Measurements from ENCODE around the gene PLEKHF1. TPM values are rescaled to one million over a fixed set of nuclear protein-coding genes. Genes with fewer than 3 reads are reported as not detected.

The PLEKHF1 gene
- total RNA-seq, 4 donors from 2014 or later: 7.4 to 35.9 (median 19.7) TPM

DNA sequence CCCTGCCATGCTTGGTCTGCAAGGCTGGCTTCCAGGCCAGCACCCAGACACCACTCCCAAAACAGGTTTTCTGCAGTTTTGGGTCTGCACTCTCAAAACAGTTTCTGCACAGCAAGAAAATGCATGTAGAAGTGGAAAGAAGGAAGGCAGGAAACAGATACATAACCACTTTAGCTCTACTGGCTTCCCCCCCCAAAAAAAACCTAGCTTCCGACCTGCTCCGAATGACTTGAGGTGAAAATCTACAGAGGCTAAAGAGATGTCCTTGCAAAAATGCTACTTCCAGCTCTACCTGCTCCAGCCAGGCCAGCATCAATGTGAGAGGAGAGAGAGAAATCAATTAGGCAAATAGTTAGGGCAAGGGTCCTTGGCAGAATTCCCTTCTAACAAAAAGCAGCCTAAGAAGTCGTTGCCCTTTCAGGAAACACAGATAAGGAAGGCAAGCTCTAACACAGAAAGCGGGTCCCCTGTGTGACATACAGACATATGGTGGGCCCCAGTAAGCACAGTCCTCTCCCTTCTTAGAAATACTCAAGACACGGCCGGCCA lies 46.4 kb downstream of the PLEKHF1 start:
- no peaks in the 10 kb centered on the region for H3K27me3 ChIP-seq
- peaks cover 0 to 6% of the 10 kb centered on the region in 2 donors for H3K4me1 ChIP-seq
- no peaks in the 10 kb centered on the region for H3K9me3 ChIP-seq
- no peak overlapping the region for H3K4me3 ChIP-seq
- H3K36me3 ChIP-seq: no peaks in the 10 kb centered on the region
- intact Hi-C loops (cut with DNase I; ENCODE audit: low total_unique reads): no loop called here
- TF ChIP-seq, protein P1, sequence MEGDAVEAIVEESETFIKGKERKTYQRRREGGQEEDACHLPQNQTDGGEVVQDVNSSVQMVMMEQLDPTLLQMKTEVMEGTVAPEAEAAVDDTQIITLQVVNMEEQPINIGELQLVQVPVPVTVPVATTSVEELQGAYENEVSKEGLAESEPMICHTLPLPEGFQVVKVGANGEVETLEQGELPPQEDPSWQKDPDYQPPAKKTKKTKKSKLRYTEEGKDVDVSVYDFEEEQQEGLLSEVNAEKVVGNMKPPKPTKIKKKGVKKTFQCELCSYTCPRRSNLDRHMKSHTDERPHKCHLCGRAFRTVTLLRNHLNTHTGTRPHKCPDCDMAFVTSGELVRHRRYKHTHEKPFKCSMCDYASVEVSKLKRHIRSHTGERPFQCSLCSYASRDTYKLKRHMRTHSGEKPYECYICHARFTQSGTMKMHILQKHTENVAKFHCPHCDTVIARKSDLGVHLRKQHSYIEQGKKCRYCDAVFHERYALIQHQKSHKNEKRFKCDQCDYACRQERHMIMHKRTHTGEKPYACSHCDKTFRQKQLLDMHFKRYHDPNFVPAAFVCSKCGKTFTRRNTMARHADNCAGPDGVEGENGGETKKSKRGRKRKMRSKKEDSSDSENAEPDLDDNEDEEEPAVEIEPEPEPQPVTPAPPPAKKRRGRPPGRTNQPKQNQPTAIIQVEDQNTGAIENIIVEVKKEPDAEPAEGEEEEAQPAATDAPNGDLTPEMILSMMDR (IDR thresholded peaks at IDR 0.05): no peak
- no peak for TF ChIP-seq POLR2A (IDR thresholded peaks at IDR 0.05)
- DNase-seq: no peak
- no peak overlapping the region for H3K27ac ChIP-seq

DNA sequence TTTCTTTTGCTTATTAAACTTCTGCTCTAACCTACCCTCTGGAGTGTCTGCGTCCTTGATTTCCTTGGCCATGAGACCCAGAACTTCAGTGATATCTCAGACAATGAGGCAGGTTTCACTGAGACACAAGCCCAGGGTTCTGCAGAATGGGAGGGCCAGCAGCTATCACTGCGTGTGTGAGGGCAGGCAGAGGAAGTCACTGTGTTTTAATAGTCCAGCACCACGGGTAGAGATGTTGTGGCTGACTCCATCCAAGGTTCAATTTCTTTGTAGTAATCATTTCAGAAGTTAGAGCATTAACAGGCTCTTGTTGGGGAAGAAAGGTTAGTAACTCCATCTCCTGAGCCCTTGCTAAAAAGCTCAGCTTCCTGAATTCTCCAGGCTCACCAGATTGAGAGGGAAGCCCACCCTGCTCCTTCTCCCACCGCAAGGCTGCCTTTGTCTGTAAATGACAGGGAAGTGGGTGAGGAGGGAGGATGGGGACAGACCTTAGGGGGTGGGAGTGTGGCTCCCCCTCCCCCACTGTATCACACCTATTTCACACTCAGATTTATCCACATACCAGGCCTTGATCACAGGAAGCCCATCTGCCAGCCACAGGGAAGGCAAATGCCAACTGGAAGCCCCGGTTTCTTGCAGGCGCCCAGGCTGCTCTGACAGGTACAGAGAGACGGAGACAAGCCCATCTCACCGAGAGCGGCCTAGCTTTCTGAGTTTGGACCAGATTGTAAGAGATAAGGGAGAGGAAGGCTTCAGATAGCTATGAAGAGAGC lies 47.7 kb downstream of the PLEKHF1 start:
- Histone ChIP-seq H3K9me3 (no peaks in the 10 kb centered on the region), H3K27ac (no peak overlapping the region), H3K36me3 (no peaks in the 10 kb centered on the region), H3K27me3 (no peaks in the 10 kb centered on the region), H3K4me1 (peaks cover 0 to 6% of the 10 kb centered on the region in 2 donors), H3K4me3 (no peak overlapping the region)
- no peak for DNase-seq
- intact Hi-C loops (cut with DNase I; ENCODE audit: low total_unique reads): no loop called here
- TF ChIP-seq POLR2A (IDR thresholded peaks at IDR 0.05): no peak
- TF ChIP-seq, protein P1 (IDR thresholded peaks at IDR 0.05): no peak

DNA sequence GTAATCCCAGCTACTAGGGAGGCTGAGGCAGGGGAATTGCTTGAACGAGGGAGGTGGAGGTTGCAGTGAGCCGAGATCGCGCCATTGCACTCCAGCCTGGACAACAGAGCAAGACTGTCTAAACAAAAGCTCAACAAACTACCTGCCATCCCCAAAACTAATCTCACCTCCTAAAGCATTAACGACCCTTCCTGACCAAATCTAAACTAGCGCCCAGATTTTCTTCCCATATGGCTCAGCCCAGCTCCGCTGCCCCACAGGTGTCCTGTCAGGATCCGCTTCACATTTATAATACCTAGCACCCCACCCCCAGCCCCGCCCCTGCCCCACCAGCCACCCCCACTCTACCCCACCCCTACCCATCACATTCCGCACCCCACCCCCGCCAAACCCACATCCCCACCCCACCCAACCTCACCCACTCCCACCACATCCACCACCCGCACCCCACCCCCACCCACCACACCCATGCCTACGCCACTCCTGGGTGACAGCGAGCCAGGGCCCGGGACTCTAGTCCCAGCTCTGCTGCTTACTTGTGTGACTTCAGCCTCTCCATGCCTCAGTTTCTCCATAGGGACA lies 49.2 kb downstream of the PLEKHF1 start:
- Histone ChIP-seq H3K36me3 (no peaks in the 10 kb centered on the region), H3K27me3 (no peaks in the 10 kb centered on the region), H3K4me3 (peak overlapping the region; percentile 52 to 92), H3K4me1 (peaks cover 0 to 6% of the 10 kb centered on the region in 2 donors), H3K9me3 (no peaks in the 10 kb centered on the region), H3K27ac (peak overlapping the region; percentile 88 to 92)
- TF ChIP-seq, protein P1 (IDR thresholded peaks at IDR 0.05): no peak
- TF ChIP-seq POLR2A (IDR thresholded peaks at IDR 0.05): no peak
- intact Hi-C loops (cut with DNase I; ENCODE audit: low total_unique reads): no loop called here
- no peak for DNase-seq

DNA sequence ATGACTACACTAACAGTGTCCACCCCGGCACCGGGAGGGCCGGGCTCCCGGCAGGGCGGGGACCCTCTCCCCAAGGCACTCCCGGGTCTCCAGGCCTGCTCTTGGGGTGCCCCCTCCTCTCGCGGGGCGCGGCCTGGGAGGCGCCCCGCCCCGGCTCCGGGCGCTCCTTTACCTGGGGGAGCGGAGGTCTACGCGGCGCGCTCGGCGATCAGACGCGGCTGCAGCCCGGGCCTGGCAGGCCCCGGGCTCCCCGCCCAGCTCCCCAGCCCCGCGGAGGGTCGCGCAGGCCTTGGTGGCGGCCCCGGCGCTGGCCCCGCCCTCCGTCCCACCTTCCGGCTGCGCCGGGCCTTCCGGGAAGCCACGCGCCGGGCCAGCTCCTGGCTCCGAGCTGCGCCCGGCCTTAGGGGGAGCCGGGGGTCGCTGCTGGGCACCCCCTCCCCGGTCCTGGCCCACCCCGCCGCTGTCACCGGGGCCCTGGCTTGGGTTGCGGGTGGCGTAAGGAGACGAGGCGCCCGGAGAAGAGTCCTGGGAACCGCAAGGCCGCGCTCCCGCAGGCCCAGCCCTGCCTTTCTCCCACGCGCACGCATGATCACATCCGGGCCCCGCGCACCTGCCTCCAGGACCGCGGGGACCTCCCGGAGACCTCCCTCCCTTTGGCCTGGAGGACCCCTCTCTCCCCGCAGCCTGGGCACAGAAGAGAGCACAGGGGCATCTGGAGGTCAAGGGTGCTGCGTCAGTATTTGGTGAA lies 49.9 kb downstream of the PLEKHF1 start, which contains the start of gene C19orf12:
TSS of gene C19orf12 (minus strand) at position 309 of the 748 bp plus-strand sequence. CDS start 6,848 bp downstream, outside the sequence.
- no peaks in the 10 kb centered on the region for H3K36me3 ChIP-seq
- peak; percentile 47 to 69 for DNase-seq
- peaks cover 0 to 6% of the 10 kb centered on the region in 2 donors for H3K4me1 ChIP-seq
- H3K27ac ChIP-seq: peak within 1 kb of the TSS; percentile 88 to 92
- H3K27me3 ChIP-seq: no peaks in the 10 kb centered on the region
- H3K9me3 ChIP-seq: no peaks in the 10 kb centered on the region
- intact Hi-C loops (cut with DNase I; ENCODE audit: low total_unique reads): loop anchor here (5.0 kb wide), 1 partner anchor 103 kb away; no protein-coding TSS in a partner anchor
- TF ChIP-seq, protein P1 (IDR thresholded peaks at IDR 0.05): no peak
- TF ChIP-seq POLR2A (IDR thresholded peaks at IDR 0.05): peak; percentile 57 to 77
- H3K4me3 ChIP-seq: peak within 1 kb of the TSS; percentile 52 to 92
